Fibroblast of mammary gland (primary cell): ENCODE measurements around the gene EZH1.

ENCODE experiments used
- DNase-seq: peaks from one replicate; pipeline ENCODE4 v3.0.0-alpha.2; 2010; ENCODE audit warnings: low read depth
- H3K4me3 ChIP-seq: 2 replicates; pipeline ENCODE4 v1.5.1; 2011; ENCODE audit warnings: low read depth, mild to moderate bottlenecking, low read length, moderate library complexity; ENCODE audit not compliant: control insufficient read depth
- CTCF ChIP-seq: conservative IDR thresholded peaks from 2 replicates; pipeline ENCODE4 v1.5.1; 2011; ENCODE audit warnings: low read depth, low read length, inconsistent platforms; ENCODE audit not compliant: control insufficient read depth, insufficient read depth

EZH1 gene

GRCh38 chr17:42700586-42701289, 44.1 kb downstream of the EZH1 start:
- no peak for DNase-seq
- no peak overlapping the region for H3K4me3 ChIP-seq
- TF ChIP-seq CTCF, result no peak

- TF ChIP-seq CTCF, result no peak
- DNase-seq, result no peak
- H3K4me3 ChIP-seq, result no peak overlapping the region
Measured at GRCh38 chr17:42699415-42699740, 45.5 kb downstream of the EZH1 start.

GRCh38 chr17:42698736-42699414, 46.0 kb downstream of the EZH1 start:
- peak; percentile 92 for DNase-seq
- no peak for TF ChIP-seq CTCF
- no peak overlapping the region for H3K4me3 ChIP-seq

- TF ChIP-seq CTCF, result no peak
- no peak for DNase-seq
- H3K4me3 ChIP-seq, result no peak overlapping the region
Measured at GRCh38 chr17:42697108-42697811, 47.6 kb downstream of the EZH1 start.

GRCh38 chr17:42695500-42695899, 49.3 kb downstream of the EZH1 start:
- no peak for TF ChIP-seq CTCF
- no peak for DNase-seq
- no peak overlapping the region for H3K4me3 ChIP-seq

GRCh38 chr17:42694524-42694923, 50.3 kb downstream of the EZH1 start:
- no peak for TF ChIP-seq CTCF
- H3K4me3 ChIP-seq, result no peak overlapping the region
- DNase-seq, result no peak
